GM12878 (cell line): Measurements from ENCODE around the gene ITGAL. TPM values are rescaled to one million over a fixed set of nuclear protein-coding genes. Genes with fewer than 3 reads are reported as not detected.
A peak's percentile ranks its signal among the peaks of the same experiment; 100 is the strongest.

ENCODE experiments used
- ASH2L ChIP-seq: fragments of 300-600, 200-600 bp; sonication (generic); IDR thresholded peaks from 2 replicates; pipeline ENCODE4 v1.6.1; 2017; ENCODE audit warnings: low read depth, mild to moderate bottlenecking, borderline replicate concordance
- BHLHE40 ChIP-seq, 2 experiments: fragments of 450-650 bp in 1 of 2; IDR thresholded peaks; 2 replicates each; pipeline ENCODE4 v1.6.1; 2011 to 2017; ENCODE audit warnings: low read depth in 2 of 2, borderline replicate concordance in 1 of 2, improper control_type of control experiment in 1 of 2, low read length in 1 of 2, mild to moderate bottlenecking in 1 of 2
- BRCA1 ChIP-seq: IDR thresholded peaks from 2 replicates; pipeline ENCODE4 v1.6.1; 2011; ENCODE audit warnings: low read depth, low read length, improper control_type of control experiment
- CBX5 ChIP-seq: sonication (generic); IDR thresholded peaks from 2 replicates; pipeline ENCODE4 v1.6.1; 2016; ENCODE audit warnings: low read depth, moderate library complexity, mild to moderate bottlenecking, inconsistent platforms
- CEBPB ChIP-seq, 2 experiments: fragments of 150-350 bp in 1 of 2; IDR thresholded peaks; 2 replicates each; pipeline ENCODE4 v1.6.1; 2012 to 2014; ENCODE audit warnings: low read depth in 2 of 2, low read length in 2 of 2, borderline replicate concordance in 1 of 2, inconsistent platforms in 1 of 2
- CHD2 ChIP-seq: IDR thresholded peaks from 2 replicates; pipeline ENCODE4 v1.6.1; 2011; ENCODE audit warnings: low read depth, low read length, improper control_type of control experiment, borderline replicate concordance
- DPF2 ChIP-seq: fragments of 450-650 bp; IDR thresholded peaks from 2 replicates; pipeline ENCODE4 v1.6.1; 2017; ENCODE audit warnings: mild to moderate bottlenecking
- GABPA ChIP-seq: IDR thresholded peaks from 2 replicates; pipeline ENCODE4 v1.6.1; 2014; ENCODE audit warnings: antibody characterized with exemption, low read depth, mild to moderate bottlenecking, inconsistent platforms
- JUNB ChIP-seq: IDR thresholded peaks from 2 replicates; pipeline ENCODE4 v1.6.1; 2016; ENCODE audit warnings: antibody characterized with exemption, mild to moderate bottlenecking
- KDM1A ChIP-seq: fragments of 200-600 bp; sonication (generic); IDR thresholded peaks from 2 replicates; pipeline ENCODE4 v1.6.1; 2016; ENCODE audit warnings: borderline replicate concordance
- MEF2A ChIP-seq: IDR thresholded peaks from 2 replicates; pipeline ENCODE4 v1.6.1; 2011; ENCODE audit warnings: low read depth, mild to moderate bottlenecking, low read length, moderate library complexity; ENCODE audit not compliant: insufficient read depth
- NFYA ChIP-seq: IDR thresholded peaks from 2 replicates; pipeline ENCODE4 v1.6.1; 2011; ENCODE audit warnings: low read depth, mild to moderate bottlenecking, low read length, improper control_type of control experiment, borderline replicate concordance
- NR2C1 ChIP-seq: fragments of 450-650 bp; IDR thresholded peaks from 2 replicates; pipeline ENCODE4 v1.6.1; 2017; ENCODE audit warnings: antibody characterized with exemption, mild to moderate bottlenecking, moderate library complexity
- NR2F1 ChIP-seq: fragments of 450-650 bp; conservative IDR thresholded peaks from 2 replicates; pipeline ENCODE4 v1.6.1; 2017; ENCODE audit warnings: mild to moderate bottlenecking
- PAX5 ChIP-seq: IDR thresholded peaks from 2 replicates; pipeline ENCODE4 v1.6.1; 2011; ENCODE audit warnings: low read depth, low read length, borderline replicate concordance
- YY1 ChIP-seq: IDR thresholded peaks from 2 replicates; pipeline ENCODE4 v1.6.1; 2011; ENCODE audit warnings: low read depth, mild to moderate bottlenecking, low read length
- ZNF207 ChIP-seq: fragments of 450-650 bp; IDR thresholded peaks from 2 replicates; pipeline ENCODE4 v1.6.1; 2014; ENCODE audit warnings: antibody characterized with exemption, mild to moderate bottlenecking, borderline replicate concordance
- ZNF622 ChIP-seq: fragments of 450-650 bp; IDR thresholded peaks from 2 replicates; pipeline ENCODE4 v1.6.1; 2017; ENCODE audit warnings: mild to moderate bottlenecking, inconsistent platforms
- polyA plus RNA-seq, 11 experiments: library from polyadenylated mRNA; depleted of rRNA in 4 of 11; unstranded in 6 of 11; stranded (reverse) in 5 of 11; fragments of >200 nt; fragmentation: Nextera tagmentation in 4 of 11; fragmentation: Illumina TruSeq in 1 of 11; extraction: Ambion mirVana in 4 of 11; extraction: Trizol in 1 of 11; gene quantifications; 1 replicate in 1 of 11; 2 replicates in 10 of 11; pipeline versions ENCODE4 v1.2.1 to v1.2.3, GENCODE V29; 2011 to 2016; ENCODE audit warnings: inconsistent platforms in 2 of 11, missing spikeins in 2 of 11, low read depth in 1 of 11
- total RNA-seq, 4 experiments: library from RNA; depleted of rRNA in 3 of 4; stranded (reverse); fragments of >200 nt in 3 of 4; fragmentation: Illumina TruSeq in 1 of 4; extraction: Trizol in 1 of 4; gene quantifications; 2 replicates each; pipeline versions ENCODE4 v1.2.1 to v1.2.3, GENCODE V29; 2013 to 2021
- TF ChIP-seq, protein P1 (sequence below): IDR thresholded peaks from 2 replicates; pipeline ENCODE4 v1.6.1; 2011; ENCODE audit warnings: low read depth, low read length, improper control_type of control experiment, borderline replicate concordance
- TF ChIP-seq, protein P2 (sequence below): fragments of 450-650 bp; conservative IDR thresholded peaks from 2 replicates; pipeline ENCODE4 v1.6.1; 2017; ENCODE audit warnings: mild to moderate bottlenecking, moderate library complexity
- TF ChIP-seq, protein P3 (sequence below): fragments of 450-650 bp; IDR thresholded peaks from 2 replicates; pipeline ENCODE4 v1.6.1; 2018; ENCODE audit warnings: mild to moderate bottlenecking, low read depth, moderate library complexity; ENCODE audit not compliant: partially characterized antibody

The ITGAL gene
- total and polyA plus RNA-seq, 10 of the 15 experiments (the other 5 are each of a cell fraction or from before 2014, with no cell fraction given): 10.7 to 170 (median 96.9) TPM

DNA sequence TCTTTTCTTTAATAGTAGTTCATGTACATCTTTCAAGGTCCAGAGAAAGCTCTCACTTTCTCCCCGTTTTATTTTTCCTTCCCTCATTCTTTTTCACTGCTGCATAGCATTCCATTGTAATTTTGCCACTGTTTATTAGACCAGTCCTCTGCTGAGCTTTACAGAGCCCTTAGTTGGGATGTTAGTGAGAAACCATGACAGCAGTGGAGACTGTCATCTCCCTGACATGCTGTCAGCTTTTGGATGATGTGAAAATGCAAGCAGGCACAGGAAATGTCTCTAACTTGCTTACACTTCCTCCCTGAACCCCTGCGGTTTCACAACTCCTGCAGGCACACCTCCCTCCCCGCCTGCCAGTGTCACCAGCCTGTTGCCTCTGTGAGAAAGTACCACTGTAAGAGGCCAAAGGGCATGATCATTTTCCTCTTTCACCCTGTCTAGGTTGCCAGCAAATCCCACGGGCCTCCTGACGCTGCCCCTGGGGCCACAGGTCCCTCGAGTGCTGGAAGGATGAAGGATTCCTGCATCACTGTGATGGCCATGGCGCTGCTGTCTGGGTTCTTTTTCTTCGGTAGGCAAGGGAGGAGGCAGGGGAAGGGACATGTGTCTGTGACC is at the start of gene ITGAL (continued):
- peak; percentile 26 to 43; a peak in 1 of 4 replicates for TF ChIP-seq CEBPB (IDR thresholded peaks at IDR 0.05; ENCODE audit: borderline replicate concordance in 1 of 2, low read depth in 2 of 2, low read length in 2 of 2)
- peak; percentile 85; the same call in 1 of the 2 replicates for TF ChIP-seq PAX5
- TF ChIP-seq BRCA1: no peak
- peak; percentile 93 for TF ChIP-seq DPF2
- no peak for TF ChIP-seq ASH2L
- TF ChIP-seq ZNF622: no peak
- TF ChIP-seq, protein P1, sequence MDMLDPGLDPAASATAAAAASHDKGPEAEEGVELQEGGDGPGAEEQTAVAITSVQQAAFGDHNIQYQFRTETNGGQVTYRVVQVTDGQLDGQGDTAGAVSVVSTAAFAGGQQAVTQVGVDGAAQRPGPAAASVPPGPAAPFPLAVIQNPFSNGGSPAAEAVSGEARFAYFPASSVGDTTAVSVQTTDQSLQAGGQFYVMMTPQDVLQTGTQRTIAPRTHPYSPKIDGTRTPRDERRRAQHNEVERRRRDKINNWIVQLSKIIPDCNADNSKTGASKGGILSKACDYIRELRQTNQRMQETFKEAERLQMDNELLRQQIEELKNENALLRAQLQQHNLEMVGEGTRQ: no peak
- TF ChIP-seq NFYA: no peak
- peak; percentile 81 for TF ChIP-seq NR2C1
- peak; percentile 91 to 94 for TF ChIP-seq BHLHE40 (IDR thresholded peaks at IDR 0.05; ENCODE audit: borderline replicate concordance in 1 of 2, low read depth in 2 of 2, low read length in 1 of 2)
- TF ChIP-seq ZNF207: 0 out of 2 replicates have a peak, but pooled peaks have one; percentile 25
- TF ChIP-seq, protein P2, sequence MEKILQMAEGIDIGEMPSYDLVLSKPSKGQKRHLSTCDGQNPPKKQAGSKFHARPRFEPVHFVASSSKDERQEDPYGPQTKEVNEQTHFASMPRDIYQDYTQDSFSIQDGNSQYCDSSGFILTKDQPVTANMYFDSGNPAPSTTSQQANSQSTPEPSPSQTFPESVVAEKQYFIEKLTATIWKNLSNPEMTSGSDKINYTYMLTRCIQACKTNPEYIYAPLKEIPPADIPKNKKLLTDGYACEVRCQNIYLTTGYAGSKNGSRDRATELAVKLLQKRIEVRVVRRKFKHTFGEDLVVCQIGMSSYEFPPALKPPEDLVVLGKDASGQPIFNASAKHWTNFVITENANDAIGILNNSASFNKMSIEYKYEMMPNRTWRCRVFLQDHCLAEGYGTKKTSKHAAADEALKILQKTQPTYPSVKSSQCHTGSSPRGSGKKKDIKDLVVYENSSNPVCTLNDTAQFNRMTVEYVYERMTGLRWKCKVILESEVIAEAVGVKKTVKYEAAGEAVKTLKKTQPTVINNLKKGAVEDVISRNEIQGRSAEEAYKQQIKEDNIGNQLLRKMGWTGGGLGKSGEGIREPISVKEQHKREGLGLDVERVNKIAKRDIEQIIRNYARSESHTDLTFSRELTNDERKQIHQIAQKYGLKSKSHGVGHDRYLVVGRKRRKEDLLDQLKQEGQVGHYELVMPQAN: peak; percentile 43; the same call in 1 of the 2 replicates
- peak; percentile 67; the same call in 1 of the 2 replicates for TF ChIP-seq GABPA
- TF ChIP-seq CBX5: peak; percentile 63; the same call in 1 of the 2 replicates
- peak; percentile 85; the same call in 1 of the 2 replicates for TF ChIP-seq CHD2
- TF ChIP-seq, protein P3, sequence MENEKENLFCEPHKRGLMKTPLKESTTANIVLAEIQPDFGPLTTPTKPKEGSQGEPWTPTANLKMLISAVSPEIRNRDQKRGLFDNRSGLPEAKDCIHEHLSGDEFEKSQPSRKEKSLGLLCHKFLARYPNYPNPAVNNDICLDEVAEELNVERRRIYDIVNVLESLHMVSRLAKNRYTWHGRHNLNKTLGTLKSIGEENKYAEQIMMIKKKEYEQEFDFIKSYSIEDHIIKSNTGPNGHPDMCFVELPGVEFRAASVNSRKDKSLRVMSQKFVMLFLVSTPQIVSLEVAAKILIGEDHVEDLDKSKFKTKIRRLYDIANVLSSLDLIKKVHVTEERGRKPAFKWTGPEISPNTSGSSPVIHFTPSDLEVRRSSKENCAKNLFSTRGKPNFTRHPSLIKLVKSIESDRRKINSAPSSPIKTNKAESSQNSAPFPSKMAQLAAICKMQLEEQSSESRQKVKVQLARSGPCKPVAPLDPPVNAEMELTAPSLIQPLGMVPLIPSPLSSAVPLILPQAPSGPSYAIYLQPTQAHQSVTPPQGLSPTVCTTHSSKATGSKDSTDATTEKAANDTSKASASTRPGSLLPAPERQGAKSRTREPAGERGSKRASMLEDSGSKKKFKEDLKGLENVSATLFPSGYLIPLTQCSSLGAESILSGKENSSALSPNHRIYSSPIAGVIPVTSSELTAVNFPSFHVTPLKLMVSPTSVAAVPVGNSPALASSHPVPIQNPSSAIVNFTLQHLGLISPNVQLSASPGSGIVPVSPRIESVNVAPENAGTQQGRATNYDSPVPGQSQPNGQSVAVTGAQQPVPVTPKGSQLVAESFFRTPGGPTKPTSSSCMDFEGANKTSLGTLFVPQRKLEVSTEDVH: no peak
- TF ChIP-seq MEF2A: peak; percentile 47; the same call in 1 of the 2 replicates
- TF ChIP-seq NR2F1: peak; percentile 99
- TF ChIP-seq JUNB: no peak
- peak; percentile 55; the same call in 1 of the 2 replicates for TF ChIP-seq KDM1A
- TF ChIP-seq YY1: peak; percentile 76
